Osteoblast (primary cell): ENCODE results near the gene ZNF839. TPM values are rescaled to one million over a fixed set of nuclear protein-coding genes. Genes with fewer than 3 reads are reported as not detected.

Experiments used
- DNase-seq: peaks from one replicate; pipeline ENCODE4 v3.0.0; 2011; ENCODE audit warnings: low spot score, mixed read lengths; ENCODE audit not compliant: insufficient read length; ENCODE audit errors: missing footprints
- H2AFZ ChIP-seq: 2 replicates; pipeline ENCODE4 v1.6.0; 2011; ENCODE audit warnings: mild to moderate bottlenecking, low read length
- H3K27ac ChIP-seq: 2 replicates; pipeline ENCODE4 v1.5.1; 2011; ENCODE audit warnings: mild to moderate bottlenecking, low read depth, low read length, moderate library complexity
- H3K27me3 ChIP-seq: 2 replicates; pipeline ENCODE4 v1.6.0; 2012; ENCODE audit warnings: mild to moderate bottlenecking, control low read depth, inconsistent platforms, low read length, moderate library complexity; ENCODE audit not compliant: insufficient read depth
- H3K36me3 ChIP-seq: 2 replicates; pipeline ENCODE4 v1.5.1; 2011; ENCODE audit warnings: mild to moderate bottlenecking, low read length, control low read depth, moderate library complexity; ENCODE audit not compliant: insufficient read depth
- H3K4me1 ChIP-seq: 2 replicates; pipeline ENCODE4 v1.5.1; 2011; ENCODE audit warnings: mild to moderate bottlenecking, low read length, control low read depth, moderate library complexity; ENCODE audit not compliant: insufficient read depth
- H3K4me2 ChIP-seq: 2 replicates; pipeline ENCODE4 v1.6.0; 2011; ENCODE audit warnings: mild to moderate bottlenecking, low read length; ENCODE audit not compliant: insufficient read depth
- H3K4me3 ChIP-seq: fragments of 200-600 bp; sonication (generic); 3 replicates; pipeline ENCODE4 v1.5.1; 2012; ENCODE audit warnings: mild to moderate bottlenecking, low read length, inconsistent platforms; ENCODE audit not compliant: insufficient read depth
- H3K79me2 ChIP-seq: 2 replicates; pipeline ENCODE4 v1.6.0; 2012; ENCODE audit warnings: mild to moderate bottlenecking, low read length, control low read depth, inconsistent platforms; ENCODE audit not compliant: insufficient read depth
- H3K9me3 ChIP-seq: 2 replicates; pipeline ENCODE4 v1.5.1; 2011; ENCODE audit warnings: low read depth, low read length, control low read depth
- H4K20me1 ChIP-seq: 2 replicates; pipeline ENCODE4 v1.6.0; 2012; ENCODE audit warnings: mild to moderate bottlenecking, low read length, control low read depth; ENCODE audit not compliant: insufficient read depth
- total RNA-seq: library from RNA; depleted of rRNA; stranded (reverse); fragments of >200 nt; gene quantifications from 2 replicates; pipeline ENCODE4 v1.2.3, GENCODE V29; 2012
- TF ChIP-seq, protein P1 (sequence below): IDR thresholded peaks from 2 replicates; pipeline ENCODE4 v1.5.1; 2011; ENCODE audit warnings: mild to moderate bottlenecking, low read depth, low read length, moderate library complexity; ENCODE audit errors: extremely low read depth

ZNF839 gene
- total RNA-seq, 1 donor: 7.2 TPM

DNA sequence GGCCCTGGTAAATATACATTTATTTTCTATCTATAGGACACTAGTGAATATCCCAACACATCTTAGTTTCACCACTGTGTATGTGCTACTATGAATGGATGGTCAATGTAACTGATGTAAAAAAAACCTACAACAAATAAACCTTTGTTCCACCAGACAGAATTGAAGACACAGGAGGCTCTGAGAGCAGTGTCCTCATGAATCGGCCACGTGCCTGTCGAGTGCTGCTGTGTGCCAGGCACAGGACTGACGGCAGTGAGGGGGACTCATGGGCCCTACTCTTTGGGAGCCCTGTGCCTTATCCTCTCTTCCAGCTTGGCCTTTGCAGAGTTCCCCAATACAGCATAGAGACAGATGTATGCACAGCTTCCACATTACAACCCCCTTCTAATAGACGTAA is 24.9 kb downstream of the ZNF839 start:
- Histone ChIP-seq H2AFZ (no peak overlapping the region), H3K9me3 (no peaks in the 10 kb centered on the region), H3K27me3 (no peaks in the 10 kb centered on the region), H4K20me1 (no peaks in the 10 kb centered on the region), H3K36me3 (peaks cover 60% of the 10 kb centered on the region), H3K4me3 (no peak overlapping the region), H3K27ac (no peak overlapping the region), H3K4me2 (no peak overlapping the region), H3K4me1 (no peaks in the 10 kb centered on the region), H3K79me2 (no peaks in the 10 kb centered on the region)
- TF ChIP-seq, protein P1, sequence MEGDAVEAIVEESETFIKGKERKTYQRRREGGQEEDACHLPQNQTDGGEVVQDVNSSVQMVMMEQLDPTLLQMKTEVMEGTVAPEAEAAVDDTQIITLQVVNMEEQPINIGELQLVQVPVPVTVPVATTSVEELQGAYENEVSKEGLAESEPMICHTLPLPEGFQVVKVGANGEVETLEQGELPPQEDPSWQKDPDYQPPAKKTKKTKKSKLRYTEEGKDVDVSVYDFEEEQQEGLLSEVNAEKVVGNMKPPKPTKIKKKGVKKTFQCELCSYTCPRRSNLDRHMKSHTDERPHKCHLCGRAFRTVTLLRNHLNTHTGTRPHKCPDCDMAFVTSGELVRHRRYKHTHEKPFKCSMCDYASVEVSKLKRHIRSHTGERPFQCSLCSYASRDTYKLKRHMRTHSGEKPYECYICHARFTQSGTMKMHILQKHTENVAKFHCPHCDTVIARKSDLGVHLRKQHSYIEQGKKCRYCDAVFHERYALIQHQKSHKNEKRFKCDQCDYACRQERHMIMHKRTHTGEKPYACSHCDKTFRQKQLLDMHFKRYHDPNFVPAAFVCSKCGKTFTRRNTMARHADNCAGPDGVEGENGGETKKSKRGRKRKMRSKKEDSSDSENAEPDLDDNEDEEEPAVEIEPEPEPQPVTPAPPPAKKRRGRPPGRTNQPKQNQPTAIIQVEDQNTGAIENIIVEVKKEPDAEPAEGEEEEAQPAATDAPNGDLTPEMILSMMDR: no peak
- no peak for DNase-seq

DNA sequence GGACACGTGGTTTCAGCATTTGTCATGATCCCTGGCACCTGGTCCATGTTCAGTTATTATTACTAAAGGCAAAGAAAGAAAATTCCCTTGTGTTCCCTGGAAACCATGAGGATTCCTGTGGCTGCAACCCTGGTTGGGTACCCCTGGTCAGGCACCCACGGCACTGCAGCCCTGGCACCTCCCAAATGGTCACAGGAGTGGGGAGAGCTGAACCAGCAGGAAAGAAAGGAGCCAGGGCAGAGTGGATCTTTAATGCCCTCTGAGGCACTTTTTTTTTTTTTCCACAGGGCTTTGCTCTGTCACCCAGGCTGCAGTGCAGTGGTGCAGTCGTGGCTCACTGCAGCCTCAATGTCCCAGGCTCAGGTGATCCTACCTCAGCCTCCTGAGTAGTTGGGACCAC is 25.7 kb downstream of the ZNF839 start:
- H3K36me3 ChIP-seq: peaks cover 62% of the 10 kb centered on the region
- no peaks in the 10 kb centered on the region for H3K9me3 ChIP-seq
- TF ChIP-seq, protein P1: no peak
- DNase-seq: no peak
- H3K27me3 ChIP-seq: no peaks in the 10 kb centered on the region
- no peaks in the 10 kb centered on the region for H3K4me1 ChIP-seq
- no peaks in the 10 kb centered on the region for H3K79me2 ChIP-seq
- no peak overlapping the region for H3K4me3 ChIP-seq
- no peak overlapping the region for H3K27ac ChIP-seq
- H2AFZ ChIP-seq: no peak overlapping the region
- H4K20me1 ChIP-seq: no peaks in the 10 kb centered on the region
- no peak overlapping the region for H3K4me2 ChIP-seq

DNA sequence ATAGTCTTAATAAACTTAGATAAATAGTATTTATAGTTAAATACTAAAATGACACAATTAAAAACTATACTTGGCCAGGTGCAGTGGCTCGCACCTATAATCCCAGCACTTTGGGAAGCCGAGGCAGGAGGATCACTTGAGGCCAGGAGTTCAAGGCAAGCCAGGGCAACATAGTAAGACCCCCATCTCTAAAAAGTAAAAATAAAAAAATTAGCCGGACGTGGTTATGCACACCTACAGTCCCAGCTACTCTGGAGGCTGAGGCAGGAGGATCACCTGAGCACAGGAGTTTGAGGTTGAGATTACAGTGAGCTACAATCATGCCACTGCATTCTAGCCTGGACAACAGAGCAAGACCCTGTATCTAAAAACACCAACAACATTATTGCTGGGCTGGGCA is 27.1 kb downstream of the ZNF839 start:
- H3K4me1 ChIP-seq: peaks cover 2% of the 10 kb centered on the region
- H4K20me1 ChIP-seq: peaks cover 4% of the 10 kb centered on the region
- no peaks in the 10 kb centered on the region for H3K79me2 ChIP-seq
- H3K4me2 ChIP-seq: no peak overlapping the region
- H3K36me3 ChIP-seq: peaks cover 62% of the 10 kb centered on the region
- no peak for DNase-seq
- TF ChIP-seq, protein P1: no peak
- no peaks in the 10 kb centered on the region for H3K9me3 ChIP-seq
- H3K27me3 ChIP-seq: no peaks in the 10 kb centered on the region
- no peak overlapping the region for H3K4me3 ChIP-seq
- no peak overlapping the region for H3K27ac ChIP-seq
- no peak overlapping the region for H2AFZ ChIP-seq

DNA sequence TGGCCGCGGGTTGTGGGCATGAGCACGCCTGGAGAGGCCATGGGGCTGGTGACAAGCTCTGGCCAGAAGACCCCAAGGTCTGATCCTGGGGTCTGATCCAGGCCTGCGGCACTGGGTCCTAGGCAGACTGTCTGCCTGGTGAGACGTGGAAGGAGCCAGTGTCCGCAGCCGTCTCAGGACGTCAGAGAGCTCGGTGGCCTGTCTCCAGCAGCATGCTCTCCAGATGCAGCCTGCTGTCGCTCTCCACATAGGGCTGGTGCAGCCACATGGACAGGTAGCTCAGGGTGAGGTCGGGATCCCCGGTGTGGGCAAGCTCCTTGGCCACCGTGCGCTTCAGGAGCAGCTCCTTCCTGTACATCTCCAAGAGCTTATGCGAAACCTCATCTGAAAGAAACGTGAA is 28.8 kb downstream of the ZNF839 start:
- H3K4me1 ChIP-seq: peaks cover 2% of the 10 kb centered on the region
- H4K20me1 ChIP-seq: peaks cover 4% of the 10 kb centered on the region
- no peak overlapping the region for H2AFZ ChIP-seq
- no peak overlapping the region for H3K4me2 ChIP-seq
- TF ChIP-seq, protein P1: no peak
- H3K79me2 ChIP-seq: no peaks in the 10 kb centered on the region
- H3K27me3 ChIP-seq: no peaks in the 10 kb centered on the region
- no peak overlapping the region for H3K4me3 ChIP-seq
- no peak for DNase-seq
- peaks cover 55% of the 10 kb centered on the region for H3K36me3 ChIP-seq
- H3K27ac ChIP-seq: no peak overlapping the region
- no peaks in the 10 kb centered on the region for H3K9me3 ChIP-seq
